Esophagus squamous epithelium (tissue), 4 donors: ENCODE results near the gene SCAMP5.

Source experiments
- POLR2A ChIP-seq, 4 donors: fragments of 450-650 bp; IDR thresholded peaks; one replicate each; pipeline ENCODE4 v1.6.1; 2017; ENCODE audit warnings: antibody characterized with exemption in 4 of 4, mild to moderate bottlenecking in 4 of 4, moderate library complexity in 3 of 4
- TF ChIP-seq, protein P1 (sequence below), 6 experiments: fragments of 450-650 bp in 4 of 6; fragments of 200-600 bp in 2 of 6; sonication (generic) in 2 of 6; IDR thresholded peaks; one replicate each; pipeline ENCODE4 v1.5.1; 2016 to 2019; ENCODE audit warnings: antibody characterized with exemption in 6 of 6, mild to moderate bottlenecking in 4 of 6, moderate library complexity in 4 of 6

GRCh38 chr15:75050283-75050682, 54.9 kb downstream of the SCAMP5 start:
- TF ChIP-seq, protein P1, sequence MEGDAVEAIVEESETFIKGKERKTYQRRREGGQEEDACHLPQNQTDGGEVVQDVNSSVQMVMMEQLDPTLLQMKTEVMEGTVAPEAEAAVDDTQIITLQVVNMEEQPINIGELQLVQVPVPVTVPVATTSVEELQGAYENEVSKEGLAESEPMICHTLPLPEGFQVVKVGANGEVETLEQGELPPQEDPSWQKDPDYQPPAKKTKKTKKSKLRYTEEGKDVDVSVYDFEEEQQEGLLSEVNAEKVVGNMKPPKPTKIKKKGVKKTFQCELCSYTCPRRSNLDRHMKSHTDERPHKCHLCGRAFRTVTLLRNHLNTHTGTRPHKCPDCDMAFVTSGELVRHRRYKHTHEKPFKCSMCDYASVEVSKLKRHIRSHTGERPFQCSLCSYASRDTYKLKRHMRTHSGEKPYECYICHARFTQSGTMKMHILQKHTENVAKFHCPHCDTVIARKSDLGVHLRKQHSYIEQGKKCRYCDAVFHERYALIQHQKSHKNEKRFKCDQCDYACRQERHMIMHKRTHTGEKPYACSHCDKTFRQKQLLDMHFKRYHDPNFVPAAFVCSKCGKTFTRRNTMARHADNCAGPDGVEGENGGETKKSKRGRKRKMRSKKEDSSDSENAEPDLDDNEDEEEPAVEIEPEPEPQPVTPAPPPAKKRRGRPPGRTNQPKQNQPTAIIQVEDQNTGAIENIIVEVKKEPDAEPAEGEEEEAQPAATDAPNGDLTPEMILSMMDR (IDR thresholded peaks at IDR 0.05), result no peak
- no peak for TF ChIP-seq POLR2A (IDR thresholded peaks at IDR 0.05)
